GM20000 (cell line): ENCODE results near the gene RASL10B.

Experiments used
- DNase-seq: peaks from one replicate; pipeline ENCODE4 v3.0.0; 2012; ENCODE audit warnings: low spot score
- CTCF ChIP-seq: IDR thresholded peaks from 2 replicates; pipeline ENCODE4 v1.5.1; 2012; ENCODE audit warnings: mild to moderate bottlenecking, control low read depth; ENCODE audit errors: extremely low read depth, missing control alignments

RASL10B gene

GRCh38 chr17:35716897-35717465, 14.5 kb upstream of the RASL10B start:
- no peak for DNase-seq
- no peak for TF ChIP-seq CTCF

DNA sequence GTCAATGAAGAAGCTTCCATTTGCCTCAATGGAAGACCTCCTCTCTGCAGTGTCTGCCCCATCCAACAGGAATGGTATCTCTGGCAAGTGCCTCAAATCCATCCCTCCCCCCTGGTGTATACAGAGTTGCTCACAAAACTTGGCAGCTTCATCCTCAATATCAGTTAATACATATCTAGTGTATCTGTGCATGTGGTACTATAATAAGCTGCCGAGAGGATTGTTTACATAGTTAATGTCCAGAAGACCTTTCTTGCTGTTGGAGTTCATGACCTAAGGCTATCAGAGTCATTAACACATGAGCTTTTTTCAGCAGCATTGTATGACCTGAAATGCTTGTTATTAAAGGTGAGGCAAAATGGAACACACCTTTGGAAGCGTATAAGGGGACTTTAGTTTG, 14.0 kb upstream of the RASL10B start:
- DNase-seq: no peak
- no peak for TF ChIP-seq CTCF

- TF ChIP-seq CTCF: no peak
- DNase-seq: no peak
Measured at GRCh38 chr17:35723735-35724134, 7.7 kb upstream of the RASL10B start.

DNA sequence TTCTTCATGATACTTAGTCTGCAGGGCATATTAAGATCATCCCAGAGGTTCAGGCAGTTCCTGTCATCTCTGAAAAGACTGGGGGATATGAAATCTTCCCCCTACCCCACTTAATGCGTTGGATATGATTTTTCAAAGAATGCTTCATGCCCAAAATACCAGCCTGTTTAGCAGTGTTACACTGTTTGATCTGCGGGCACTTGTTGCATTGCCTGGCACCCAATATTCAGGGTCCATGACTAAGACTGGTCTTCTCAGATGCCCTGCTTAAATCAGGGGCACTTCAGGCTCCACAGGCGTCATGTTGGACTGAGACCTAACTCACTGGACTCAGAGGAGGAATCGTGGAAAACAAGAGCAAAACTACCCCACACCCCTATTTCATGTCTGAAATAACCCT, 6.4 kb upstream of the RASL10B start:
- no peak for TF ChIP-seq CTCF
- DNase-seq: no peak

DNA sequence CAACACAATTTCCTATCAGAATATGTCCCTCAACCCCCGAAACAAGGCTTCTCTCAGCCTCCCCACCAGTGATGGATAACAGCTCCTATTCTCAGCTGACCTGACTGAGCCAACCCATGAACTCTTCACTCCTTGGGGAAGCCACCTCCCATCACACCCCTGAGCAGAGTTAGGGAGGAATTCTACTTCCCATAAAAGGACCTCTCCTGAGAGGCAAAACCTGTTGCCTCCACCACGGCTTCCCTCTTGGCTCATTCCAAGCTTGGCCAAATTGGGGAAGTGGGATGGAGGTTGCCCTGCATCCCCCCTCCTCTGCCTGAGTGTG, 5.7 kb upstream of the RASL10B start:
- no peak for TF ChIP-seq CTCF
- DNase-seq: no peak

GRCh38 chr17:35726127-35726952, 5.1 kb upstream of the RASL10B start:
- no peak for TF ChIP-seq CTCF
- no peak for DNase-seq

- no peak for DNase-seq
- no peak for TF ChIP-seq CTCF
Measured at GRCh38 chr17:35726953-35727460, 4.4 kb upstream of the RASL10B start.
